Stimulated activated CD8-positive, alpha-beta memory T cell treated with anti-CD3 and anti-CD28 coated beads, Interleukin-12 subunit alpha, Interleukin-12 subunit beta, amount 100 ng/mL, for 4 hours (primary cell): ENCODE measurements around the gene TMCC1.
"Not testable (repeated sequence)": the region's sequence is repeated elsewhere in the genome, so short reads cannot be mapped to it uniquely, and the experiment has no call there.

Experiments used
- DNase-seq: peaks from one replicate; pipeline ENCODE4 v3.0.0-alpha.2; 2020; ENCODE audit warnings: low read depth

Gene TMCC1

GRCh38 chr3:129834580-129834979 is 58.9 kb downstream of the TMCC1 start:
- DNase-seq, result no peak

- DNase-seq, result not testable (repeated sequence)
Observed at GRCh38 chr3:129831942-129832341, 61.6 kb downstream of the TMCC1 start.

GRCh38 chr3:129831503-129831902 is 62.0 kb downstream of the TMCC1 start:
- DNase-seq, result no peak

DNA sequence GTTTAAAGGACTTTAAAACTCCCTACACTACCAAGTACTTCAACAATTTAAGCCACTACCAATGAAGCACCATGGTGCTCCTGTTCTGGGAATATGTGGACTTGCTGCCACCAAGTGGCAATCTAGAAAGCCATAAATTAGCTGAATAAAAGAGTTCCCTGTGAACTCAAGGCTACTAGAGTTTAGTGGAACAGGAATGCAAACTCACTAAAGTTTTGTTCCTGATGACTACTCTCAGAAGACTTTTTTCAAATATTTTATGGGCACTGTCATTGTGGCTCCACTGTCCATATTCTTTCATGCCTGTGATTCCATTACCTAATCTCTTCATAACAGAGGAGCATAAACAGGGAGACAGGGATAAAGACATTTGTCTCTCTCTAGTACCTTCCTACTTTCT is 63.9 kb downstream of the TMCC1 start:
- no peak for DNase-seq

DNA sequence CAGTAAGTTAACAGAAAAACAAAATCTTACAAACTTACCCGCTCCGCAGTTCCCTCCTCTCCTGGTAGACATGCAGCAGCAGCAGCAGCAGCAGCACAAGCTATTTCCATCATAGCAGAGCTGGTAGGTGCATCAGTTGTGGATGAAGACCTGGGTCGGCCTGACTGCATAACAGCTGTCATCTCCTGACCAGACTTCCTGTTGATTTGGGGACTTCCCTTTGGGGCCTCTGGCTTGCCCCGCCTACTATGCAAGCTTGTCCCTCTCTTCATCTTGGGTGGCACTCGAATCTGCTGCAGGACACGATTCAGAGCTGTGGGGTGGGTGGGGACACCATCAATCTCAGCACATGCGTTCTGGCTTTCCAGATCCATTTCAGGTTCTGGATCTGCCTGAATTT is 65.7 kb downstream of the TMCC1 start:
- DNase-seq, result no peak

- DNase-seq, result peak; percentile 2
Observed at GRCh38 chr3:129824926-129825541, 68.5 kb downstream of the TMCC1 start.

DNA sequence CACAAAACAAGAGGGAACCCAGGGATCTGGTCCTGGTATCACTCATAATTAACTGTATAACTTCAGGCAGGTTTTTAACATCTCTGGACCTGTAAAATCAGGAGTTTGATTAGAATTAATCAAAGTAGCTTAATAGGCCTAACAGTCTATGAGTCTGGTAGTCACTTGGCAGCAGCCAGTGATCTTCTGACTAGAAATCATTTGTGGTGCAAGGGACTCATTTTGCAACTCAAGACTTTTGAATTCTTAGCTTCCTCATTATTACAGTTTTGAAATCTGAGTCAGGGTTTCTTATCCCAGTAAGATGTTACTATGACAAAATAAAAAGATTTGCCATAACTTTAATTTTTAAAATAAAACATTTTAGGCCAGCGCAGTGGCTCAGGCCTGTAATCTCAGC is 70.8 kb downstream of the TMCC1 start:
- DNase-seq, result no peak

- DNase-seq, result no peak
Observed at GRCh38 chr3:129822241-129822640, 71.3 kb downstream of the TMCC1 start.

DNA sequence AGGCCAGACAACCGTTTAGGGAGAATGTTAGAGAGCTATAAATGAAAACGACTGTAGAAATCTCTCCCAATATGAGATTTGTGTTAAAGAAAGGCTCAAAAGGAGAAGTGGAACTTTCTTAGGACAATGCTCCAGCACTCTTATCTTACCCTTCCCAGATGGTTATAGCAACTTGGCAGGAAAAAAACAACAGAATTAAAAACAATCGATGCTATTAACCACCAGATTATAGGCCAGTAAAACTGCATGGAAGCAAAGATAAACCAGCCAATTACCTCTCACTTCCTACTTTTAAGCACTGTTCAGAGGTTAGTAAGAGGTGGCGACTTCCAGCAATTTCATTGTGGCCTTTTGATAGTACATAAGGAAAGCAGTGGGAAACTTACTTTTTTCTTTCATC is 72.9 kb downstream of the TMCC1 start:
- DNase-seq, result no peak

DNA sequence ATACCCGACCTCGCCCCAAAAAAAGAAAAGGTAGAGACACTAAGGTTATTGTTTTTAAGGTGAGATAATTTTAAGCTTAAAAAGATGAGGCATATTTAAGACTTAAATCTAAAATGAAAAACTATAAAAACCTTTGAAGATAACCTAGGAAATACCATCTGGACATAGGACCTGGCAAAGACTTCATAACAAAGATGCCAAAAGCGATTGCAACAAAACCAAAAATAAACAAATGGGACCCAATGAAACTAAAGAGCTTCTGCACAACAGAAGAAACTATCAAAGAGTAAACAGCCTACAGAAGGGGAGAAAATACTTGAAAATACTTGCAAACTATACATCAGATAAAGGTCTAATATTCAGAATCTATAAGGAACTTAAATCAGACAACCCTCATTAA is 80.9 kb downstream of the TMCC1 start:
- no peak for DNase-seq

- no peak for DNase-seq
Observed at GRCh38 chr3:129809297-129809696, 84.2 kb downstream of the TMCC1 start.

- DNase-seq, result no peak
Observed at GRCh38 chr3:129796146-129796545, 97.4 kb downstream of the TMCC1 start.

GRCh38 chr3:129795186-129796010 is 98.1 kb downstream of the TMCC1 start:
- DNase-seq, result no peak

- no peak for DNase-seq
Observed at GRCh38 chr3:129794311-129795185, 99.0 kb downstream of the TMCC1 start.

DNA sequence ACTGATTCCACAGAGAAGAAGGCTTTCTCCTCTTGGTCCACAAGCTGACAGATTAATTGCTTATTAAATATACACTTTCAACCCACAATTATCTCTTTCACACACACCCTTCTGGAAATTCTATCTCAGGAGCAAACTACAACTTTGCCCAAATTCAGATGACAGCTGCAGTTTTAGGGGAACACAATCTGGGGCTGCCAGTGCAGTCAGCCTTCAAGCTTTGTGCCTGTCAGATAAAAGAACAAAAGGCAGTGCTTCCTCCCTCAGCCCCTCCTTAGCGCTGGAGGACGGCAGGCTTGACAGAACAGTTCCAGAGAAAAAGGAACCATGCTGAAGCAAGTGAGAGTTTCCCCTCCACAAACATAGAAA is 99.6 kb downstream of the TMCC1 start:
- DNase-seq, result no peak

DNA sequence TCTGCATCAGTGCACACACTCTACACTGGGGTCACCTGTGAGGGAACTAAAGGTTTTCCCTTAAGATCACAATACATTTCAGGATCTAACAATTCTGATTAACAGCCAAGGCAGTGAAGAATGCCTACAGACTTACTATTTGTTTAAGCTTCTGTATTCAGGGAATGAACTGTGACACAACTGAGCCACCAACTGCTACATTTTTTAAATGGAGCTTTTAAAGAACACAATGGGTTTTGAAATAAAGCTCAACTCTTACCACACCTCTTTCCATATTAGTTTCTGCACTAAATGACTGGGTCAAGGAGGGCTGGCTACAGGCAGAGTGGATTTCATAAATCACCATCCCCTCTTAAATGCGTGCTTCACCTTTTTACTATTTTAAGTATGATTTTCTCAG is 100.2 kb downstream of the TMCC1 start:
- no peak for DNase-seq

DNA sequence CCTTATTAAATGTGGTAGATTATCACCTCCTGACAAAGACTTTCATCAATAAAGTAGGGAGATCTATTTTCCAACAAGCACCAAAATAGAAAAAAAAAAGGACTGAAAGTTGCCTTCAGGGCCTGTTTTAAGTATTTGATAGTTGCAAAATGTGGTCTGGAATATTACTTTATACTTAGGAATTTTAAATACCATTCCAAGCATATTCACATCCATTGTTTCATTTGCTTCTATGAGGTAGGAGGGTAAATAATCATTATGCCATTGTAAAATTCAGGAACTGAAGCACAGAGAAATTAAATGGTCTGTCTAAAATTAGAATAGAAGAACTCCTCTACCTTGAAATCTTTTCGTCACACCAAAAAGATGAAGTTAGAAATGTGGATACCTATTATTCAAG is 110.0 kb downstream of the TMCC1 start:
- no peak for DNase-seq

DNA sequence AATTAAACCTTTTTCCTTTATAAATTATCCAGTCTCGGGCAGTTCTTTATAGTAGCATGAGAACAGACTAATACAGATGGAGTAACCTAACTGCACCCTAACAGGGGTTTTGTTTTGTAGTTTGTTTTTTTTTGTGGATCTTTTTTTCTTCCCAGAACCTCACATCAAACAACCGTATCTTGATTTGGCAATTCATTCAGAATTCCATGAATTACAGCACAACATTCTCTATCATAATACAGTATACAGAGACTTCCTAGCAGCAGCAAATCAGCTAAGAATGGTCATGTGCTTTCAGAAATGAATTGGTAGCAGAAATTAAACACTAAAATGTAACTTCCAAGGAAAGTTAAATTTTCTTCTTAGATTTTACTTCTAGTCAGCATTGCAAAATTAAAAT is 114.6 kb downstream of the TMCC1 start:
- no peak for DNase-seq

DNA sequence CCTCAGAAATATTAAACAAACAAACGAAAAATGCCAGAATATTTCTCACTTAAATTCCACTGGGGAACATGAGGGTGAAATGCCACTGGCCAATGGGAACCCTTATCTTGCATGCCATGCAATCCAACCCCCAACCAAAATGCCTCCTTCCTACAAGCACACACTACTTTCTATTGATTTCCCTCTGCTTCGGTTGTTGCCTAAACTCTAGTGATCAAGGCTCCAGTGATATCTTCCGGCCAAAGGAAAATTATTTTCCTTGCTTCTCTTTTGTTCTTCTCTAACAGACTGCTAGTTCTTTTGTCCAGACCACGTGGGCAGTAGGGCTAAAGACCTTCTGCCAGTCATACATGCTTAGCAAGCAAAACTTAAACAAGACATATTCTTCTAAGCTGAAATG is 115.7 kb downstream of the TMCC1 start:
- DNase-seq, result no peak

- no peak for DNase-seq
Observed at GRCh38 chr3:129775870-129776269, 117.6 kb downstream of the TMCC1 start.

DNA sequence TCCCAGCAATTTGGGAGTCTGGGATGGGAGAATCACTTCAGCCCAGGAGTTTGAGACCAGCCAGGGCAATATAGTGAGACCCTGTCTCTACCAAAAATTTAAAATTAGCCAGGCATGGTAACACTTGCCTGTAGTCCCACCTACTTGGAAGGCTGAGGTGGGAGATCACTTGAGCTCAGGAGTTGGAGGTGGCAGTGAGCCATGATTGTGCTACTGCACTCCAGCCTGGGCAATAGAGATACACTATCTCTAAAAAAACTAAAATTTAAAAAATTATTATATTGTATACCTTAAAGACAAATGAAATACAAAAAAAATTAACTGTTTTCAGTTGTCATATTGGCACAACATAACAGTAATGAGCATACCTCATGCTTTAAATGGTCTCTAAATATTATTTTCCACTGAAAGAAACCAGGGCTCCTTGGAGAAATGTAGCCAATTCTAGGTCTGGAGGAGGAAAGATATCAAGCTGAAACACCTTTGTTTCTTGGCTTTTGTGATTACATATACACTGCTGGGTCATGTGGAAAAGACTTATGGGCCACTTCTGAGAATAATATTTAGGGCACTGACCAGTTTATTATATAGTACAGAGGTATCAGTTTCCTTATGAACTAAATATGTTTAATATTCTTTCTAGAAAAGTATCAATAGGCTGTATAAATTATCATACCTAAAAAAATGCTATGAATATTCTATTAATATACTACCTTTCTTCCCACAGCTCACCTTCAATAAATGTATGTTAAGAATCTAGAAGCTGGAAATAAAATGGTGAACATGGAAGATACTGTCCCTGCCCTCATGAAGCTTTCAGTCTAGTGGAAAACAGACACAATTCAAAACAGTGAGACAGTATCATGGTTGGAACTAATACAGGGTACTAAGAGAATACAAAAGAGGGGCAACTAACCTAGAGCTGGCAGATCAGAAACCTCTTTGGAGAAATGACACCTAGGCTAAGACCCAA is 119.5 kb downstream of the TMCC1 start:
- DNase-seq, result no peak

DNA sequence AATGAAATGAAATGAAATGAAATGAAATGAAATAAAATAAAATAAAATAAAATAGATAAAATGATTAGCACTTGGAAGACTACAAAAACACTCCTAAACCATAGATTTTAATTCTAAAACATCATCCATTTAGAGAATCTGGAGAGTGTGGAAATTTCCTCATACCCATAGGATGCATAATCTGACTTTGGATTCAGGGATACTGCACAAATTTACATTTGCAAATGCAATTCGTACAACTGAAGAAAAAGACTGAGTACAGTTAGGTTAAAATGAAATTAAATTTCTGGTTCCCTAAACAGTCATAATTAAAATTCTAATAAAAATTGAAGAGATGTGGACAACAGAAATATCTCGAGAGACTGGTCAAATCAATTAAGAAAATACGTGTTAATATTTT is 122.9 kb downstream of the TMCC1 start:
- no peak for DNase-seq
